ENCODE data around the gene BRINP1.

- TF ChIP-seq, protein P1, sequence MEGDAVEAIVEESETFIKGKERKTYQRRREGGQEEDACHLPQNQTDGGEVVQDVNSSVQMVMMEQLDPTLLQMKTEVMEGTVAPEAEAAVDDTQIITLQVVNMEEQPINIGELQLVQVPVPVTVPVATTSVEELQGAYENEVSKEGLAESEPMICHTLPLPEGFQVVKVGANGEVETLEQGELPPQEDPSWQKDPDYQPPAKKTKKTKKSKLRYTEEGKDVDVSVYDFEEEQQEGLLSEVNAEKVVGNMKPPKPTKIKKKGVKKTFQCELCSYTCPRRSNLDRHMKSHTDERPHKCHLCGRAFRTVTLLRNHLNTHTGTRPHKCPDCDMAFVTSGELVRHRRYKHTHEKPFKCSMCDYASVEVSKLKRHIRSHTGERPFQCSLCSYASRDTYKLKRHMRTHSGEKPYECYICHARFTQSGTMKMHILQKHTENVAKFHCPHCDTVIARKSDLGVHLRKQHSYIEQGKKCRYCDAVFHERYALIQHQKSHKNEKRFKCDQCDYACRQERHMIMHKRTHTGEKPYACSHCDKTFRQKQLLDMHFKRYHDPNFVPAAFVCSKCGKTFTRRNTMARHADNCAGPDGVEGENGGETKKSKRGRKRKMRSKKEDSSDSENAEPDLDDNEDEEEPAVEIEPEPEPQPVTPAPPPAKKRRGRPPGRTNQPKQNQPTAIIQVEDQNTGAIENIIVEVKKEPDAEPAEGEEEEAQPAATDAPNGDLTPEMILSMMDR (IDR thresholded peaks at IDR 0.05), result no peak
- TF ChIP-seq POLR2A (IDR thresholded peaks at IDR 0.05), result no peak
Measured at GRCh38 chr9:119181561-119181960, 187.7 kb downstream of the BRINP1 start.

All from right lobe of liver (tissue), 4 donors.